NCI-H1436 (cell line): Measurements from ENCODE around the gene TBCD.
A peak's percentile ranks its signal among the peaks of the same experiment; 100 is the strongest.

Experiments used
- DNase-seq: peaks from one replicate; lab custom pipeline; 2025; lab: John Stamatoyannopoulos, UW

TBCD gene

GRCh38 chr17:82925336-82925735 is 173.5 kb downstream of the TBCD start:
- no peak for DNase-seq

GRCh38 chr17:82926081-82926480 is 174.2 kb downstream of the TBCD start:
- no peak for DNase-seq

- no peak for DNase-seq
Measured at GRCh38 chr17:82926716-82927115, 174.9 kb downstream of the TBCD start.

GRCh38 chr17:82927311-82927660 is 175.4 kb downstream of the TBCD start:
- no peak for DNase-seq

GRCh38 chr17:82927661-82928601 is 176.1 kb downstream of the TBCD start:
- no peak for DNase-seq

- no peak for DNase-seq
Measured at GRCh38 chr17:82929011-82929622, 177.3 kb downstream of the TBCD start.

GRCh38 chr17:82929676-82930042 is 177.8 kb downstream of the TBCD start:
- no peak for DNase-seq

GRCh38 chr17:82930043-82930923 is 178.4 kb downstream of the TBCD start:
- no peak for DNase-seq

GRCh38 chr17:82930924-82931698 is 179.2 kb downstream of the TBCD start:
- DNase-seq = no peak

- DNase-seq = no peak
Measured at GRCh38 chr17:82931699-82932517, 180.0 kb downstream of the TBCD start.

- DNase-seq = no peak
Measured at GRCh38 chr17:82932518-82933310, 180.8 kb downstream of the TBCD start.

GRCh38 chr17:82933911-82934310 is 182.0 kb downstream of the TBCD start:
- no peak for DNase-seq

GRCh38 chr17:82935966-82936767 is 184.3 kb downstream of the TBCD start:
- DNase-seq = no peak

GRCh38 chr17:82936768-82937171 is 184.9 kb downstream of the TBCD start:
- DNase-seq = no peak

- no peak for DNase-seq
Measured at GRCh38 chr17:82937411-82938371, 185.8 kb downstream of the TBCD start.

GRCh38 chr17:82938486-82938872 is 186.6 kb downstream of the TBCD start:
- no peak for DNase-seq

- DNase-seq = peak; percentile 70
Measured at GRCh38 chr17:82938873-82939620, 187.2 kb downstream of the TBCD start.
